Body of pancreas (tissue), 4 donors: ENCODE measurements around the gene CRYBB1.

Source experiments
- POLR2A ChIP-seq, 3 donors: fragments of 450-650 bp; IDR thresholded peaks; one replicate each; pipeline ENCODE4 v1.6.1; 2016; ENCODE audit warnings: antibody characterized with exemption in 3 of 3, mild to moderate bottlenecking in 2 of 3
- TF ChIP-seq, protein P1 (sequence below), 7 experiments: fragments of 450-650 bp in 4 of 7; fragments of 200-600 bp in 3 of 7; sonication (generic) in 3 of 7; IDR thresholded peaks; one replicate each; pipeline ENCODE4 v1.5.1; 2016 to 2019; ENCODE audit warnings: antibody characterized with exemption in 7 of 7

DNA sequence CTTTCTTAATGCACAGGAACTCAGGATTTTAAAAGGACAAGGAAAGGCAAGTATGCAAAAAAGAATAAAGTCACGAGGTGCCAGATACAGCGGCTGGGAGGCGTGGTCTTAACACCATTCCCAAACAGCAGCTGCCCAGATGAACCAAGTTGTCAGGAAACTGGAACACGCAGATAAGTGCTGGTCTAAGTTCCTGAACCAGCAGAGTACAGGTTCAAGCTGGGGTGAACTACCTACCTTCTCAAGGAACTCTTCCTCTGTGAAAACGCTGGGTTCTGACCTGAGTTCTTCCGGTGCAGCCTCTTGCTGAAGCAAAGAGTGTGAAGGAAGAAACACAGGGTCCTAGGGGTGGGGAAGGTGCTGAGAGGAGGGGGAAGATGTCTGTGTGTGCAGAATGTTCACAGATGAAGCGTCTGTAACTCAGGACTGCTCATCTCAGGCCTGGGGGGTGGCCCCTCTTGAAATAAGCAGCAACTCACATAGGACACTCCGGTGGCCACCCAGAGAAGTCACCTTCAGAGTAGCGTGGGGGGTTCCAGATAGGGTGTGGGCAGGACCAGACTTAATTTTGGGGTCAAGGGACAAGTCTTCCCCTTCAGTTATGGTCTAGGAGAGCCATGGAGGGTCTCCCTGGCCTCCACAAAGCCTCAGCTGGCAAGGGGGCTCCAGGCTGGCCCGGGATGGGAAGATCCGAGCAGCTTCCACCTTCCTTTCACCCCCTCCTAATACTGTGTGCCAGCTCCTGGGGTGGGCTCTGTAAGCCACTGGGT is 31.1 kb downstream of the CRYBB1 start:
- TF ChIP-seq, protein P1, sequence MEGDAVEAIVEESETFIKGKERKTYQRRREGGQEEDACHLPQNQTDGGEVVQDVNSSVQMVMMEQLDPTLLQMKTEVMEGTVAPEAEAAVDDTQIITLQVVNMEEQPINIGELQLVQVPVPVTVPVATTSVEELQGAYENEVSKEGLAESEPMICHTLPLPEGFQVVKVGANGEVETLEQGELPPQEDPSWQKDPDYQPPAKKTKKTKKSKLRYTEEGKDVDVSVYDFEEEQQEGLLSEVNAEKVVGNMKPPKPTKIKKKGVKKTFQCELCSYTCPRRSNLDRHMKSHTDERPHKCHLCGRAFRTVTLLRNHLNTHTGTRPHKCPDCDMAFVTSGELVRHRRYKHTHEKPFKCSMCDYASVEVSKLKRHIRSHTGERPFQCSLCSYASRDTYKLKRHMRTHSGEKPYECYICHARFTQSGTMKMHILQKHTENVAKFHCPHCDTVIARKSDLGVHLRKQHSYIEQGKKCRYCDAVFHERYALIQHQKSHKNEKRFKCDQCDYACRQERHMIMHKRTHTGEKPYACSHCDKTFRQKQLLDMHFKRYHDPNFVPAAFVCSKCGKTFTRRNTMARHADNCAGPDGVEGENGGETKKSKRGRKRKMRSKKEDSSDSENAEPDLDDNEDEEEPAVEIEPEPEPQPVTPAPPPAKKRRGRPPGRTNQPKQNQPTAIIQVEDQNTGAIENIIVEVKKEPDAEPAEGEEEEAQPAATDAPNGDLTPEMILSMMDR (IDR thresholded peaks at IDR 0.05), result no peak
- no peak for TF ChIP-seq POLR2A (IDR thresholded peaks at IDR 0.05)
